ENCODE results near the gene DRG2. TPM values are rescaled to one million over a fixed set of nuclear protein-coding genes. Genes with fewer than 3 reads are reported as not detected.

Gene DRG2
- total RNA-seq, 2 donors from 2014 or later, result 25.5 to 26.1 TPM

- intact Hi-C loops (cut with DNase I), result no loop called here
- no peak for DNase-seq (ENCODE audit: low spot score)
Observed at GRCh38 chr17:18109935-18110485, 22.3 kb downstream of the DRG2 start.

GRCh38 chr17:18110636-18111145 lies 22.9 kb downstream of the DRG2 start:
- no peak for DNase-seq (ENCODE audit: low spot score)
- intact Hi-C loops (cut with DNase I), result no loop called here

- DNase-seq (ENCODE audit: low spot score), result no peak
- intact Hi-C loops (cut with DNase I), result no loop called here
Observed at GRCh38 chr17:18111330-18111971, 23.7 kb downstream of the DRG2 start.

- DNase-seq (ENCODE audit: low spot score), result no peak
- intact Hi-C loops (cut with DNase I), result no loop called here
Observed at GRCh38 chr17:18115517-18115916, 27.8 kb downstream of the DRG2 start.

- intact Hi-C loops (cut with DNase I), result no loop called here
- no peak for DNase-seq (ENCODE audit: low spot score)
Observed at GRCh38 chr17:18116078-18116477, 28.3 kb downstream of the DRG2 start.

GRCh38 chr17:18117533-18117932 lies 29.8 kb downstream of the DRG2 start:
- no peak for DNase-seq (ENCODE audit: low spot score)
- intact Hi-C loops (cut with DNase I), result no loop called here

- DNase-seq (ENCODE audit: low spot score), result no peak
- intact Hi-C loops (cut with DNase I), result no loop called here
Observed at GRCh38 chr17:18117982-18118975, 30.5 kb downstream of the DRG2 start.

- no peak for DNase-seq (ENCODE audit: low spot score)
- intact Hi-C loops (cut with DNase I), result no loop called here
Observed at GRCh38 chr17:18119166-18119745, 31.5 kb downstream of the DRG2 start.

GRCh38 chr17:18119938-18120337 lies 32.2 kb downstream of the DRG2 start:
- intact Hi-C loops (cut with DNase I), result no loop called here
- DNase-seq (ENCODE audit: low spot score), result no peak

GRCh38 chr17:18120461-18121017 lies 32.8 kb downstream of the DRG2 start:
- intact Hi-C loops (cut with DNase I), result no loop called here
- DNase-seq (ENCODE audit: low spot score), result no peak

- no peak for DNase-seq (ENCODE audit: low spot score)
- intact Hi-C loops (cut with DNase I), result no loop called here
Observed at GRCh38 chr17:18121144-18121910, 33.6 kb downstream of the DRG2 start.

GRCh38 chr17:18122990-18123753 lies 35.4 kb downstream of the DRG2 start:
- intact Hi-C loops (cut with DNase I), result no loop called here
- no peak for DNase-seq (ENCODE audit: low spot score)

GRCh38 chr17:18124345-18125126 lies 36.8 kb downstream of the DRG2 start:
- intact Hi-C loops (cut with DNase I), result no loop called here
- DNase-seq (ENCODE audit: low spot score), result no peak

GRCh38 chr17:18129041-18129502 lies 41.3 kb downstream of the DRG2 start:
- DNase-seq (ENCODE audit: low spot score), result no peak

GRCh38 chr17:18132711-18133110 lies 45.0 kb downstream of the DRG2 start:
- no peak for DNase-seq (ENCODE audit: low spot score)
- intact Hi-C loops (cut with DNase I), result loop anchor here in 1 of 2 donors (5.0 kb wide), 1 partner anchor 175 kb away; no protein-coding TSS in a partner anchor

More at GRCh38 chr17:18129041-18129502, 41.3 kb downstream of the DRG2 start:
- intact Hi-C loops (cut with DNase I), result no loop called here

GRCh38 chr17:18136357-18136756 lies 48.6 kb downstream of the DRG2 start:
- intact Hi-C loops (cut with DNase I), result loop anchor here in 1 of 2 donors (2.0 to 5.0 kb wide), 2 partner anchors 80 to 871 kb away; no protein-coding TSS in a partner anchor
- no peak for DNase-seq (ENCODE audit: low spot score)

Data from posterior vena cava (tissue), 2 donors.